HL-60 (cell line): ENCODE measurements around the gene TLCD4.

Experiments used
- DNase-seq, 2 experiments: peaks; one replicate each; pipeline ENCODE4 v3.0.0-alpha.2; 2010 to 2020; ENCODE audit warnings: low read depth in 1 of 2, low spot score in 1 of 2
- H3K27ac ChIP-seq: fragments of 250-450 bp; sonication (Bioruptor Pico); replicated peaks from 2 replicates; pipeline ENCODE4 v1.5.1; 2020; ENCODE audit warnings: mild to moderate bottlenecking, moderate library complexity
- H3K27me3 ChIP-seq: fragments of 250-450 bp; sonication (Bioruptor Pico); 2 replicates; pipeline ENCODE4 v1.5.1; 2021; ENCODE audit warnings: mild to moderate bottlenecking, moderate library complexity; ENCODE audit not compliant: insufficient read depth, poor library complexity, severe bottlenecking
- H3K4me3 ChIP-seq: replicated peaks from 2 replicates; pipeline ENCODE4 v1.5.1; 2011; ENCODE audit warnings: mild to moderate bottlenecking, control low read depth, low read length; ENCODE audit not compliant: insufficient read depth
- GABPA ChIP-seq: IDR thresholded peaks from 2 replicates; pipeline ENCODE4 v1.6.1; 2012; ENCODE audit warnings: low read depth
- POLR2AphosphoS5 ChIP-seq: IDR thresholded peaks from 2 replicates; pipeline ENCODE4 v1.6.1; 2012; ENCODE audit warnings: low read depth
- SPI1 ChIP-seq: IDR thresholded peaks from 2 replicates; pipeline ENCODE4 v1.6.1; 2012; ENCODE audit warnings: low read depth, mild to moderate bottlenecking, borderline replicate concordance
- TF ChIP-seq, protein P1 (sequence below): IDR thresholded peaks from 2 replicates; pipeline ENCODE4 v1.6.1; 2012; ENCODE audit warnings: low read depth; ENCODE audit not compliant: insufficient replicate concordance
- TF ChIP-seq, protein P2 (sequence below): IDR thresholded peaks from one replicate; pipeline ENCODE4 v1.5.1; 2011; ENCODE audit warnings: low read length, control low read depth, inconsistent platforms; ENCODE audit not compliant: insufficient read depth

The TLCD4 gene

DNA sequence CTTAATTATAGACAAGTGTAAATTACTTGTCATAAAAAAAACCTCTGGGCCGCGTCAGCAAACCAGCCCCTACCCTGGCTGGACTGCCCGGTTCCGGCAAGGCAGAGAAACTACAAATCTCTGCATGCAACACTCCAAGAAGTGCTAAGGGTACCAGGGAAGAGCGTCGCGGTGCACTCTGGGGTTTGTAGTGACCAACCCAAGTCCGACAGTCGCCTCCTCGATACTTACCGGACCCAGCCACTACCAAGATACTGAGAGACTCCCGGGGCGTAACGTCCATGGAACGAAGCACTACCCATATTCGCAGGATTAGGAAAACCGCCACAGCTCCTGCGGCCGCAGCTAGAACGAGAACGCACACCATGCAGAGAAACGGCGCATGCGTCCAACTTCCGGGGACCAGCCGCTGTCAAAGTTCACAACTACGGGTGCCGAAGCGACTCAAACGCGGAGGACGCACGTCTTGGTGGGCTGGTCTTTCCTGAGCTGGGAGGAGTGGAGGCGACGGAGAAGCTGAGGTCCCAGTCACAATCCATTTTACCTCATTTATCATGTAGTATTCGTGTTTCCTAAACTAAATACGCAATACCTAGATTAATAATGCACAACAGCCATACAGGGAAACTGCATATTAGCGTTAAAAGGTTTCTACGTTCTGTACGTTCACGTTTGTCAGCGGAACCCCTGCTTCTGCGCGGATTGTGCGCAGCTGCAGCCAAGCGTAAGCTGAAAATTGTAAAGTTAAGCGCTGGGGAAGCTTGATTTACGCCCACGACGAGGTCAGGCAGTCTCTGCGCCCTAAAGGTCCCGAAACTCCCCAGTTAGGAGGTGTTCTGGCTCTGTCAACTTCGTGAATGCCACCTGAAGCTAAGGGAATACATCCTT is 44.4 kb upstream of the TLCD4 start, which contains the start of gene ALG14:
ALG14 (minus strand) TSS at position 420 of the 888 bp plus-strand sequence; CDS start at position 367, 53 bp downstream.
- H3K27me3 ChIP-seq = peaks cover under 1% of the 10 kb centered on the region
- TF ChIP-seq, protein P1, sequence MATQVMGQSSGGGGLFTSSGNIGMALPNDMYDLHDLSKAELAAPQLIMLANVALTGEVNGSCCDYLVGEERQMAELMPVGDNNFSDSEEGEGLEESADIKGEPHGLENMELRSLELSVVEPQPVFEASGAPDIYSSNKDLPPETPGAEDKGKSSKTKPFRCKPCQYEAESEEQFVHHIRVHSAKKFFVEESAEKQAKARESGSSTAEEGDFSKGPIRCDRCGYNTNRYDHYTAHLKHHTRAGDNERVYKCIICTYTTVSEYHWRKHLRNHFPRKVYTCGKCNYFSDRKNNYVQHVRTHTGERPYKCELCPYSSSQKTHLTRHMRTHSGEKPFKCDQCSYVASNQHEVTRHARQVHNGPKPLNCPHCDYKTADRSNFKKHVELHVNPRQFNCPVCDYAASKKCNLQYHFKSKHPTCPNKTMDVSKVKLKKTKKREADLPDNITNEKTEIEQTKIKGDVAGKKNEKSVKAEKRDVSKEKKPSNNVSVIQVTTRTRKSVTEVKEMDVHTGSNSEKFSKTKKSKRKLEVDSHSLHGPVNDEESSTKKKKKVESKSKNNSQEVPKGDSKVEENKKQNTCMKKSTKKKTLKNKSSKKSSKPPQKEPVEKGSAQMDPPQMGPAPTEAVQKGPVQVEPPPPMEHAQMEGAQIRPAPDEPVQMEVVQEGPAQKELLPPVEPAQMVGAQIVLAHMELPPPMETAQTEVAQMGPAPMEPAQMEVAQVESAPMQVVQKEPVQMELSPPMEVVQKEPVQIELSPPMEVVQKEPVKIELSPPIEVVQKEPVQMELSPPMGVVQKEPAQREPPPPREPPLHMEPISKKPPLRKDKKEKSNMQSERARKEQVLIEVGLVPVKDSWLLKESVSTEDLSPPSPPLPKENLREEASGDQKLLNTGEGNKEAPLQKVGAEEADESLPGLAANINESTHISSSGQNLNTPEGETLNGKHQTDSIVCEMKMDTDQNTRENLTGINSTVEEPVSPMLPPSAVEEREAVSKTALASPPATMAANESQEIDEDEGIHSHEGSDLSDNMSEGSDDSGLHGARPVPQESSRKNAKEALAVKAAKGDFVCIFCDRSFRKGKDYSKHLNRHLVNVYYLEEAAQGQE = no peak
- peak; percentile 82 for TF ChIP-seq POLR2AphosphoS5
- TF ChIP-seq GABPA = no peak
- TF ChIP-seq, protein P2, sequence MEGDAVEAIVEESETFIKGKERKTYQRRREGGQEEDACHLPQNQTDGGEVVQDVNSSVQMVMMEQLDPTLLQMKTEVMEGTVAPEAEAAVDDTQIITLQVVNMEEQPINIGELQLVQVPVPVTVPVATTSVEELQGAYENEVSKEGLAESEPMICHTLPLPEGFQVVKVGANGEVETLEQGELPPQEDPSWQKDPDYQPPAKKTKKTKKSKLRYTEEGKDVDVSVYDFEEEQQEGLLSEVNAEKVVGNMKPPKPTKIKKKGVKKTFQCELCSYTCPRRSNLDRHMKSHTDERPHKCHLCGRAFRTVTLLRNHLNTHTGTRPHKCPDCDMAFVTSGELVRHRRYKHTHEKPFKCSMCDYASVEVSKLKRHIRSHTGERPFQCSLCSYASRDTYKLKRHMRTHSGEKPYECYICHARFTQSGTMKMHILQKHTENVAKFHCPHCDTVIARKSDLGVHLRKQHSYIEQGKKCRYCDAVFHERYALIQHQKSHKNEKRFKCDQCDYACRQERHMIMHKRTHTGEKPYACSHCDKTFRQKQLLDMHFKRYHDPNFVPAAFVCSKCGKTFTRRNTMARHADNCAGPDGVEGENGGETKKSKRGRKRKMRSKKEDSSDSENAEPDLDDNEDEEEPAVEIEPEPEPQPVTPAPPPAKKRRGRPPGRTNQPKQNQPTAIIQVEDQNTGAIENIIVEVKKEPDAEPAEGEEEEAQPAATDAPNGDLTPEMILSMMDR = no peak
- TF ChIP-seq SPI1 = no peak; the same call in 1 of the 2 replicates
- H3K27ac ChIP-seq = peak within 1 kb of the TSS; percentile 67
- peak; percentile 85 to 93 for DNase-seq
- peak within 1 kb of the TSS; percentile 92 for H3K4me3 ChIP-seq

DNA sequence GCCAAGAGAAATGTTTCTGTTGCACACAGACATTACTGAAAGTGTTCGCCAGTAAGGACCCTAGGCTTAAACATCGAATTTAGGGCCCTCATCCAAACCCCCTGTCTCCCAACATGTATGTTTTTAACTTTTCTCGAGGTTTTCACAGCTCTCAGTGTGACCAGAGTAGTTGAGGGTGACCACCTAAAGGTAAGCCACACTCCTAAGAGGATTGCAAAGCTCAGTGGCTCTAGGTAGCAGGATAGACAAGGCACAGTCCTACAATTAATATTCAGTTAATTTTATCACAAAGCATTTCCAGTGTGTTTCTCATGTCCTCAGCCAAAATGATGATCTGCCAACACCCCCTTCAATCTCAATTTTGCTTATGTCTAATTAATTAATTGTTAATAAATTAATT is 43.7 kb upstream of the TLCD4 start:
- Histone ChIP-seq H3K27me3 (peaks cover 5% of the 10 kb centered on the region), H3K27ac (no peak overlapping the region; the same call in 1 of the 2 replicates), H3K4me3 (peak overlapping the region; percentile 92)
- DNase-seq = no peak
- TF ChIP-seq, protein P1 = no peak
- TF ChIP-seq SPI1 = no peak
- TF ChIP-seq, protein P2 = no peak
- no peak for TF ChIP-seq POLR2AphosphoS5

DNA sequence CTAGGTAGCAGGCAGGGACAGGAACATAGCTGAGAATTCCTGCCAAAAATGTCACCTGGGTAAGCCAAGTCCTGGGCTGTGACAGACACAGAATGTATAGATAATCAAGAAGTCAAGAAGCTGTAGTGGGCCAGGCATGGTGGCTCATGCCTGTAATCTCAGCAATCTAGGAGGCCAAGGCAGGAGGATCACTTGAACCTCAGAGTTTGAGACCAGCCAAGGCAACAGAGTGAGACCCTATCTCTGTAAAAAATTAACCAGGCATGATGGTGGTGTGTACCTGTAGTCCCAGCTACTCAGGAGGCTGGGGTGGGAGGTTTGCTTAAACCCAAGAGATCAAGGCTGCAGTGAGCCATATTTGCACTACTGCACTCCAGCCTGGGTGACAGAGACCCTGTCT is 41.1 kb upstream of the TLCD4 start:
- H3K4me3 ChIP-seq = no peak overlapping the region
- TF ChIP-seq POLR2AphosphoS5 = no peak
- TF ChIP-seq, protein P2 = no peak
- TF ChIP-seq GABPA = no peak
- TF ChIP-seq, protein P1 = no peak
- no peak for TF ChIP-seq SPI1
- peaks cover 5% of the 10 kb centered on the region for H3K27me3 ChIP-seq
- no peak for DNase-seq
- no peak overlapping the region for H3K27ac ChIP-seq
